Upper lobe of right lung (tissue), 1 donor: ENCODE data around the gene ZNF638. TPM values are rescaled to one million over a fixed set of nuclear protein-coding genes. Genes with fewer than 3 reads are reported as not detected.

Experiments used
- ATAC-seq: fragments of 200-7000 bp; cut with Tn5 transposase; one replicate; pipeline ENCODE4 v1.9.1; 2020; ENCODE audit warnings: mild to moderate bottlenecking, moderate library complexity
- DNase-seq: peaks from one replicate; pipeline ENCODE4 v3.0.0-alpha.2; 2020
- H3K27ac ChIP-seq: fragments of 200-600 bp; one replicate; pipeline ENCODE4 v1.8.0; 2022
- H3K27me3 ChIP-seq: fragments of 200-600 bp; one replicate; pipeline ENCODE4 v1.8.0; 2022; ENCODE audit warnings: mild to moderate bottlenecking
- H3K36me3 ChIP-seq: fragments of 200-600 bp; one replicate; pipeline ENCODE4 v1.8.0; 2022
- H3K4me1 ChIP-seq: fragments of 200-600 bp; one replicate; pipeline ENCODE4 v1.8.0; 2022
- H3K4me3 ChIP-seq: fragments of 200-600 bp; one replicate; pipeline ENCODE4 v1.8.0; 2022; ENCODE audit warnings: mild to moderate bottlenecking
- H3K9me3 ChIP-seq: fragments of 200-600 bp; one replicate; pipeline ENCODE4 v1.8.0; 2022
- intact Hi-C: fragments of 100-400 bp; cut with DNase I; formaldehyde crosslinking; loops from one replicate; pipeline ENCODE4 v1.11.0; 2022
- total RNA-seq: library from RNA; stranded (reverse); fragmentation: NEBNext Ultra II Directional; extraction: Animal tissue kit (Norgen Biotek cat#: 25700); gene quantifications from one replicate; pipeline ENCODE4 v1.2.1, GENCODE V29; 2021
- TF ChIP-seq, protein P1 (sequence below): fragments of 200-600 bp; IDR thresholded peaks from one replicate; pipeline ENCODE4 v1.8.0; 2022; ENCODE audit warnings: antibody characterized with exemption
- donor health status: DM: no; HTN: yes; CAD: no; lungs with severe emphysema.

The ZNF638 gene
- total RNA-seq, 1 donor from 2014 or later, result 114 TPM

DNA sequence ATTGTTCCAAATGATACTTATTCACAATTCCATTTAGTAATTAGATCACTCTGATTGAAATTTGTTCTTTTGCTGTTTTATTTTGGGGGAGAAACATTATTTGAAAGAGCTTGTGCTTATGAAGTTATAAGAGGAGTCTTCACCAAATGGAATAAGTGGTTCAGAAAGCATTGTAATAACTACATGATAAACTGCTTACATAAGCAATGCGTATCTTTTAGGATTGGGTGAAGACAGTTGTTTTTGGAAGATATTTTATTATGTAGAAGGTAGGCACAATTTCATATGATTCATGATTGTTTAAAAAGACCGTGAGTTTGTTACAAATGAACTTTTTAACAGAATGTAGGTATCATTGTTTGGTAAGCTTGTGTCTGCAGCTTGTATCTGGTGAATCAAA lies 14.5 kb downstream of the ZNF638 start:
- H3K27me3 ChIP-seq, result no peaks in the 10 kb centered on the region
- no peak for DNase-seq
- no peak overlapping the region for H3K4me3 ChIP-seq
- no peak overlapping the region for H3K27ac ChIP-seq
- intact Hi-C loops, result no loop called here
- peaks cover 5% of the 10 kb centered on the region for H3K4me1 ChIP-seq
- TF ChIP-seq, protein P1, sequence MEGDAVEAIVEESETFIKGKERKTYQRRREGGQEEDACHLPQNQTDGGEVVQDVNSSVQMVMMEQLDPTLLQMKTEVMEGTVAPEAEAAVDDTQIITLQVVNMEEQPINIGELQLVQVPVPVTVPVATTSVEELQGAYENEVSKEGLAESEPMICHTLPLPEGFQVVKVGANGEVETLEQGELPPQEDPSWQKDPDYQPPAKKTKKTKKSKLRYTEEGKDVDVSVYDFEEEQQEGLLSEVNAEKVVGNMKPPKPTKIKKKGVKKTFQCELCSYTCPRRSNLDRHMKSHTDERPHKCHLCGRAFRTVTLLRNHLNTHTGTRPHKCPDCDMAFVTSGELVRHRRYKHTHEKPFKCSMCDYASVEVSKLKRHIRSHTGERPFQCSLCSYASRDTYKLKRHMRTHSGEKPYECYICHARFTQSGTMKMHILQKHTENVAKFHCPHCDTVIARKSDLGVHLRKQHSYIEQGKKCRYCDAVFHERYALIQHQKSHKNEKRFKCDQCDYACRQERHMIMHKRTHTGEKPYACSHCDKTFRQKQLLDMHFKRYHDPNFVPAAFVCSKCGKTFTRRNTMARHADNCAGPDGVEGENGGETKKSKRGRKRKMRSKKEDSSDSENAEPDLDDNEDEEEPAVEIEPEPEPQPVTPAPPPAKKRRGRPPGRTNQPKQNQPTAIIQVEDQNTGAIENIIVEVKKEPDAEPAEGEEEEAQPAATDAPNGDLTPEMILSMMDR, result no peak
- no peak for ATAC-seq
- no peaks in the 10 kb centered on the region for H3K9me3 ChIP-seq
- peaks cover 23% of the 10 kb centered on the region for H3K36me3 ChIP-seq

DNA sequence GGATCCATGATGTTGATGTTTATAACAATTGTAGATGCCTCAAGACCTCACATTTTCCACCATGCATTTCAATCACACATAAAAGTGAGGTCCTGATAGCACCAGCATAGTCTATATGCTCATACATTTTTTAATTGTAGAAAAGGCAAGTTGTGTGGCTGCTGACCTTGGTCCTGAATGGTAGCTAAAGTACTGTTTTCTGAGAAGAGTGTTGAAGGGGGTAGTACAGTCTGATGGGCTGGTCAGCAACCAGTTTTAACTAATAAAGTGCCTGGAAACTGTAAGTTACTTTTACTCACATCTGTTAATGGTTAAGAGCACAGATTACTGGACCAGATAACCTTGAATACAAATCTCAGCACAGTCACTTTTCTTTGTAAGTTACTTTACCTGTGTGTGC lies 15.9 kb downstream of the ZNF638 start:
- Histone ChIP-seq H3K4me1 (no peaks in the 10 kb centered on the region), H3K27me3 (no peaks in the 10 kb centered on the region), H3K36me3 (peaks cover 23% of the 10 kb centered on the region), H3K9me3 (no peaks in the 10 kb centered on the region), H3K4me3 (no peak overlapping the region), H3K27ac (no peak overlapping the region)
- DNase-seq (no peak), ATAC-seq (no peak)
- intact Hi-C loops, result no loop called here
- TF ChIP-seq, protein P1, result no peak

DNA sequence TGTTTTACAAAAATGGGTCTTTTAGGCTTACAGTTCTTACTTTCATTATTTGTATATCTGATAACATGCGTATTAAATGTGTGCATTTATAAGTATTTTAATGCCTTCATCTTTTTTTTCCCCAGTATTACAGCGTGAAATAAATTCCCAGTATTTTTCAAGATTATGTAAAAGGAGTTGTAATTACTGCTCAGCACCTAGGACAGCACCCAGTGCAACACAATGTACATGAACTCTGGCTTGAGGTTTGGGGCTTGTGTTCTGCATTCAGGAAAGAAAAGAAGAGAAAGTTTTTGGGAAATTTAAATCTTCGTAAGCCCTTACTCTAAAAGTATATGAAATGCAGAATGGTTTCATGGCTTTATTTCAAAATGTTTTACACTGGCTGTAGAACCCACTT lies 16.7 kb downstream of the ZNF638 start:
- no peak overlapping the region for H3K27ac ChIP-seq
- ATAC-seq, result no peak
- H3K4me1 ChIP-seq, result no peaks in the 10 kb centered on the region
- no peak for DNase-seq
- peaks cover 23% of the 10 kb centered on the region for H3K36me3 ChIP-seq
- H3K27me3 ChIP-seq, result no peaks in the 10 kb centered on the region
- no peak overlapping the region for H3K4me3 ChIP-seq
- TF ChIP-seq, protein P1, result no peak
- H3K9me3 ChIP-seq, result no peaks in the 10 kb centered on the region
- intact Hi-C loops, result no loop called here

DNA sequence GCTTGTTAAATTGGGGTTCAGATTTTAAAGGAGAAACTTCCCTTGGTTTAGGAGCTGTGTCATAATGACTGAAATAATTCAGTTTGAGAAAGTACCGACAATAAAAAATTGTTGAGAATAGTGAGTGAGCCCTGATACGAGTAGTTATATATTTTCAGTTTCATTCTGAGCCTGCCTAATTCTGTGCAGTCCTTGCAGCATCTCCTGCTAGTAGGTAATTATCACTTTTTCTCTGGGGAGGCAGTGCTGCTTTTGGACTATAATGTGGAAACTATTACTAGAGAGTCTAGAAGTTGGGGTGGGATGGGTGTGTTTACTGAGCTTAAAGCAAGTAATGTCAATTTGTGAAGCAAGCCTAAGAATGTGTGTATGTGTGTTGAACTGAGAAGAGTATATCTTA lies 21.7 kb downstream of the ZNF638 start:
- Histone ChIP-seq H3K27ac (no peak overlapping the region), H3K4me3 (no peak overlapping the region), H3K27me3 (no peaks in the 10 kb centered on the region), H3K36me3 (peaks cover 47% of the 10 kb centered on the region), H3K4me1 (no peaks in the 10 kb centered on the region), H3K9me3 (no peaks in the 10 kb centered on the region)
- DNase-seq (no peak), ATAC-seq (no peak)
- TF ChIP-seq, protein P1, result no peak
- intact Hi-C loops, result no loop called here

DNA sequence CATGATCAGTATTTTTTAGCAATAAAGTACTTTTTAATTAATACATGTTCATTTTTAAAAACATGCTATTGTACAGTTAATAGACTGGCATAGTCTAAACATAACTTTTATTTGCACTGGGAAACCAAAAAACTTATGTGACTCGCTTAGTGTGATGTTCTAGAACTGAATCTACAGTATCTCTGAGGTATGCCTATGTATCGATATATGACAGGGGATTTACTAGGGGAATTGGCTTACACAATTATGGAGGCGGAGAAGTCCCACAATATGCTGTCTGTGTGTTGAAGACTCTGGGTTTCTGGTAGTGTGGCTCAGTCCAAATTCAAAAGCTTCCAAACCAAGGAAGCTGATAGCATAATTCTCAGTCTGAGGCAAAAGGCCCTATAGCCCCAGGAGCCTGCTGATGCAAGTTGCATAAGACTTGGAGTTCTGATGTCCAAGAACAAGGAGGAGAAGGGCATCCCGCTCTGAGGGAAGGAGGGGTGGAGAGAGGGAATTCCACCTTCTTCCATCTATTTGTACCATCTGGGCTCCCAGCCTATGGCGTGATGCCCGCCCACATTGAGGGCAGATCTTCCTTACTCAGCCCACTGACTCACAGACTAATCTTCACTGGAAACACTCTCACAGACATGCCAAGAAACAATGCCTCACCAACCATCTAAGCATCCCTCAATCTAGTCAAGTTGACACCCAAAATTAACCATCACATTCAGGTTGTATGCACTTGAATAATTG lies 27.5 kb downstream of the ZNF638 start:
- TF ChIP-seq, protein P1, result no peak
- Histone ChIP-seq H3K4me3 (no peak overlapping the region), H3K9me3 (no peaks in the 10 kb centered on the region), H3K36me3 (peaks cover 82% of the 10 kb centered on the region), H3K4me1 (no peaks in the 10 kb centered on the region), H3K27ac (no peak overlapping the region), H3K27me3 (no peaks in the 10 kb centered on the region)
- intact Hi-C loops, result no loop called here
- no peak for ATAC-seq
- DNase-seq, result no peak
